B cell (primary cell): ENCODE data around the gene MED12L. TPM values are rescaled to one million over a fixed set of nuclear protein-coding genes. Genes with fewer than 3 reads are reported as not detected.
A peak's percentile ranks its signal among the peaks of the same experiment; 100 is the strongest.

Experiments used
- ATAC-seq: fragments of 200-7000 bp; cut with Tn5 transposase; one replicate; pipeline ENCODE4 v1.10.0; 2021; ENCODE audit warnings: low read depth, mild to moderate bottlenecking, moderate number of reproducible peaks, moderate library complexity
- CTCF ChIA-PET: fragments of 350-600 bp; sonication (Branson Sonifier 250); formaldehyde crosslinking; loops from one replicate; lab custom pipeline; 2021; ENCODE audit warnings: antibody characterized with exemption, inconsistent platforms; lab: Charles Lee
- POLR2A ChIA-PET: fragments of 350-600 bp; sonication (Branson Sonifier 250); formaldehyde crosslinking; loops from one replicate; lab custom pipeline; 2021; ENCODE audit warnings: antibody characterized with exemption; lab: Charles Lee
- DNase-seq: peaks from one replicate; pipeline ENCODE4 v3.0.0; 2013
- H2AFZ ChIP-seq: 2 replicates; pipeline ENCODE4 v1.6.1; 2012; ENCODE audit warnings: mild to moderate bottlenecking, low read depth, low read length; ENCODE audit not compliant: insufficient read depth, poor library complexity, severe bottlenecking
- H3K27ac ChIP-seq, 2 donors: 1 replicate in 1 of 2; 2 replicates in 1 of 2; pipeline ENCODE4 v1.5.1; 2012 to 2013; ENCODE audit warnings: low read length in 2 of 2, mild to moderate bottlenecking in 2 of 2, moderate library complexity in 1 of 2
- H3K27me3 ChIP-seq, 4 experiments: fragments of 200-600 bp in 1 of 4; sonication (generic) in 1 of 4; replicated peaks in 1 of 4; 1 replicate in 2 of 4; 2 replicates in 2 of 4; pipeline versions ENCODE4 v1.6.1 to v1.7.0; 2013 to 2016; ENCODE audit warnings: low read length in 3 of 4, mild to moderate bottlenecking in 2 of 4, mixed read lengths in 1 of 4, moderate library complexity in 1 of 4; ENCODE audit not compliant: insufficient read depth in 4 of 4, control insufficient read depth in 3 of 4; ENCODE audit errors: control extremely low read depth in 1 of 4
- H3K36me3 ChIP-seq, 2 experiments: replicated peaks in 1 of 2; 1 replicate in 1 of 2; 2 replicates in 1 of 2; pipeline versions ENCODE4 v1.6.1 to v1.7.1; 2013; ENCODE audit warnings: low read length in 1 of 2; ENCODE audit not compliant: insufficient read depth in 2 of 2, control insufficient read depth in 1 of 2; ENCODE audit errors: control extremely low read depth in 1 of 2, extremely low read depth in 1 of 2
- H3K4me1 ChIP-seq, 2 donors: fragments of 200-600 bp in 1 of 2; sonication (generic) in 1 of 2; 1 replicate in 1 of 2; 2 replicates in 1 of 2; pipeline versions ENCODE4 v1.5.1 to v1.6.1; 2013 to 2017; ENCODE audit warnings: low read length in 2 of 2; ENCODE audit not compliant: control insufficient read depth in 2 of 2, insufficient read depth in 2 of 2
- H3K4me2 ChIP-seq: replicated peaks from 2 replicates; pipeline ENCODE3; 2012; ENCODE audit warnings: mild to moderate bottlenecking, low read depth, low read length; ENCODE audit not compliant: poor library complexity, severe bottlenecking
- H3K4me3 ChIP-seq, 5 experiments: fragments of 200-600 bp in 1 of 5; sonication (generic) in 1 of 5; 1 replicate in 3 of 5; 2 replicates in 2 of 5; pipeline versions ENCODE4 v1.5.1 to v1.7.0; 2011 to 2016; ENCODE audit warnings: low read length in 4 of 5, mild to moderate bottlenecking in 4 of 5, low read depth in 2 of 5, control low read depth in 1 of 5, moderate library complexity in 1 of 5; ENCODE audit not compliant: insufficient read depth in 1 of 5; ENCODE audit errors: control extremely low read depth in 1 of 5, extremely low read depth in 1 of 5
- H3K79me2 ChIP-seq: fragments of 200-600 bp; sonication (generic); one replicate; pipeline ENCODE4 v1.6.0; 2016; ENCODE audit warnings: low read length; ENCODE audit not compliant: control insufficient read depth, insufficient read depth
- H3K9ac ChIP-seq: fragments of 200-600 bp; sonication (generic); 2 replicates; pipeline ENCODE4 v1.6.1; 2017; ENCODE audit warnings: mild to moderate bottlenecking, low read length, moderate library complexity
- H3K9me3 ChIP-seq, 3 donors: one replicate each; pipeline versions ENCODE4 v1.6.1 to v1.7.1; 2013; ENCODE audit warnings: low read length in 2 of 3; ENCODE audit not compliant: control insufficient read depth in 2 of 3, insufficient read depth in 1 of 3; ENCODE audit errors: control extremely low read depth in 1 of 3
- H4K20me1 ChIP-seq: 2 replicates; pipeline ENCODE4 v1.6.0; 2012; ENCODE audit warnings: mild to moderate bottlenecking, low read length; ENCODE audit not compliant: insufficient read depth, control insufficient read depth, poor library complexity, severe bottlenecking
- H3K27ac Mint-ChIP-seq: one replicate; pipeline ENCODE4 v1.8.0; 2021; ENCODE audit warnings: mixed read lengths
- H3K27me3 Mint-ChIP-seq: one replicate; pipeline ENCODE4 v1.8.0; 2021; ENCODE audit warnings: mixed read lengths
- H3K4me1 Mint-ChIP-seq: one replicate; pipeline ENCODE4 v1.8.0; 2021; ENCODE audit warnings: mixed read lengths
- H3K4me3 Mint-ChIP-seq: one replicate; pipeline ENCODE4 v1.8.0; 2021; ENCODE audit warnings: mixed read lengths
- H3K9me3 Mint-ChIP-seq: one replicate; pipeline ENCODE4 v1.8.0; 2022; ENCODE audit warnings: mixed read lengths; ENCODE audit not compliant: insufficient read depth
- EZH2 ChIP-seq: IDR thresholded peaks from 2 replicates; pipeline ENCODE4 v1.6.1; 2012; ENCODE audit warnings: borderline replicate concordance, low read depth, mild to moderate bottlenecking, moderate library complexity, low read length; ENCODE audit not compliant: insufficient read depth, poor library complexity, severe bottlenecking
- WGBS: methylation state at CpG from one replicate; pipeline ENCODE4 v1.1.5; 2013; ENCODE audit warnings: missing lambda C conversion rate; ENCODE audit not compliant: insufficient coverage; 5-methylcytosine and 5-hydroxymethylcytosine counted together
- intact Hi-C: fragments of 100-400 bp; cut with micrococcal nuclease; formaldehyde crosslinking; loops from one replicate; pipeline ENCODE4 v1.10.0; 2022
- polyA plus RNA-seq: library from polyadenylated mRNA; depleted of rRNA; stranded (reverse); fragments of >200 nt; gene quantifications from 2 replicates; pipeline ENCODE4 v1.2.3, GENCODE V29; 2012
- total RNA-seq, 2 donors: library from RNA; stranded (reverse); fragments of 120-200 nt in 1 of 2; gene quantifications; 1 replicate in 1 of 2; 2 replicates in 1 of 2; pipeline versions ENCODE4 v1.2.3 to v1.2.4, GENCODE V29; 2013 to 2022
- TF ChIP-seq, protein P1 (sequence below): fragments of 200-600 bp; IDR thresholded peaks from one replicate; pipeline ENCODE4 v1.8.0; 2022; ENCODE audit warnings: antibody characterized with exemption, mild to moderate bottlenecking

MED12L gene
- total and polyA plus RNA-seq, 2 donors (not counting 1 experiment from before 2014, with no cell fraction given) = 0.07 to 0.30 TPM

DNA sequence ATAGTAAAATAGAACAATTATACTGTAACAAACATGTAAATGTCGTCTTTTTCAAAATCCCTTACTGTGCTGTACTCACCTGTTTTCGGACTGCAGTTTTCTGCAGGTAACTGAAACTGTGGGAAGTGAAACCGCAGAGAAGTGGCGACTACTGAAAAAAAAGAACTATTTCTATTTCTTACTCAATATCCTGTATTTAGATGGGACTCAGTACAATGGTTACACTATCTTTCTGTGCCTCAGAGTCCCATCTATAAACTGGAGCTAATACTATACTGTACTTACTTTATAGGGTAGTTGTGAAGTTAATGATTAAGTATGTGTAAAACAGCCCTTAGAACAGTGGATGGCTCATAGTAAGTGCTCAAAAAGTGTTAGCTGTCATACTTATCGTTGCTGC is 313.4 kb downstream of the MED12L start:
- POLR2A ChIA-PET = no interaction called here
- CTCF ChIA-PET = interaction anchor here (1.3 to 2.0 kb wide), 3 partner anchors 11 to 72 kb away, joined by 3 to 5 read pairs (median 4); no protein-coding TSS in a partner anchor
- H3K4me2 ChIP-seq = no peak overlapping the region

DNA sequence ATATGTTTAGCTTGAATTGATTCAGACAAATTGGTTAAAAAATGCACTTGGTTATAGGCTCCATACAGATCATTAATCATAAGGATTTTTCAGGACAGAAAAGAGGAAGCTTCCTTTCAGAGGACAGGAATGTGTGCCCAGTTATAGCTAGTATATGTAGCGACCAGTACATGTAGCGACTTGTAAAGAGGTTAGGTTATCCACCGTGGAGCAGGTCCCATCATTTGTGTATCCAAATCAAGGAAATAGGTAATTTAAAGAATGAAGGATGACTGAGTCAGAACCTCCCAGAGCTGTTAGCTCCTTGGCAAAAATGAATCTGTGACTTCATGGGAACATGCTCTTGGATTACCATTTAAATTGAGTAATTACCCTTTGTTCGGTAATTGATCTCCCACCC is 314.9 kb downstream of the MED12L start:
- H3K27me3 Mint-ChIP-seq = no peaks in the 10 kb centered on the region
- CTCF ChIA-PET = interaction anchor here (0.8 to 2.0 kb wide), 2 partner anchors 13 to 73 kb away, joined by 3 to 4 read pairs; no protein-coding TSS in a partner anchor
- Histone ChIP-seq H3K4me3 (no peak overlapping the region), H2AFZ (no peak overlapping the region), H3K4me1 (peaks cover 0 to 8% of the 10 kb centered on the region in 2 donors), H4K20me1 (no peaks in the 10 kb centered on the region), H3K27ac (no peak overlapping the region), H3K9ac (no peak overlapping the region), H3K36me3 (no peaks in the 10 kb centered on the region), H3K4me2 (no peak overlapping the region), H3K9me3 (peaks cover 0 to 5% (median 4%) of the 10 kb centered on the region in 3 donors), H3K27me3 (no peaks in the 10 kb centered on the region), H3K79me2 (no peaks in the 10 kb centered on the region)
- H3K9me3 Mint-ChIP-seq = no peaks in the 10 kb centered on the region
- no peak overlapping the region for H3K4me3 Mint-ChIP-seq
- 96% methylated on average over 3 of the region's 4 CpGs for WGBS
- DNase-seq = no peak
- no peak for ATAC-seq
- peaks cover 15% of the 10 kb centered on the region for H3K4me1 Mint-ChIP-seq
- POLR2A ChIA-PET = no interaction called here
- intact Hi-C loops = no loop called here
- TF ChIP-seq, protein P1, sequence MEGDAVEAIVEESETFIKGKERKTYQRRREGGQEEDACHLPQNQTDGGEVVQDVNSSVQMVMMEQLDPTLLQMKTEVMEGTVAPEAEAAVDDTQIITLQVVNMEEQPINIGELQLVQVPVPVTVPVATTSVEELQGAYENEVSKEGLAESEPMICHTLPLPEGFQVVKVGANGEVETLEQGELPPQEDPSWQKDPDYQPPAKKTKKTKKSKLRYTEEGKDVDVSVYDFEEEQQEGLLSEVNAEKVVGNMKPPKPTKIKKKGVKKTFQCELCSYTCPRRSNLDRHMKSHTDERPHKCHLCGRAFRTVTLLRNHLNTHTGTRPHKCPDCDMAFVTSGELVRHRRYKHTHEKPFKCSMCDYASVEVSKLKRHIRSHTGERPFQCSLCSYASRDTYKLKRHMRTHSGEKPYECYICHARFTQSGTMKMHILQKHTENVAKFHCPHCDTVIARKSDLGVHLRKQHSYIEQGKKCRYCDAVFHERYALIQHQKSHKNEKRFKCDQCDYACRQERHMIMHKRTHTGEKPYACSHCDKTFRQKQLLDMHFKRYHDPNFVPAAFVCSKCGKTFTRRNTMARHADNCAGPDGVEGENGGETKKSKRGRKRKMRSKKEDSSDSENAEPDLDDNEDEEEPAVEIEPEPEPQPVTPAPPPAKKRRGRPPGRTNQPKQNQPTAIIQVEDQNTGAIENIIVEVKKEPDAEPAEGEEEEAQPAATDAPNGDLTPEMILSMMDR = no peak
- TF ChIP-seq EZH2 = no peak
- no peak overlapping the region for H3K27ac Mint-ChIP-seq

More for the DNA sequence above, 313.4 kb downstream of the MED12L start:
- no peaks in the 10 kb centered on the region for H3K27me3 ChIP-seq
- peak overlapping the region in 1 of 2 donors; percentile 13 for H3K27ac ChIP-seq
- DNase-seq (no peak), ATAC-seq (no peak)
- no peak overlapping the region for H2AFZ ChIP-seq
- no peaks in the 10 kb centered on the region for H3K79me2 ChIP-seq
- no CpG with 5 or more reads among the region's 5 CpGs for WGBS
- H3K36me3 ChIP-seq = no peaks in the 10 kb centered on the region
- H3K9ac ChIP-seq = no peak overlapping the region
- peaks cover 0 to 8% of the 10 kb centered on the region in 2 donors for H3K4me1 ChIP-seq
- H3K27ac Mint-ChIP-seq = no peak overlapping the region
- TF ChIP-seq EZH2 = no peak
- TF ChIP-seq, protein P1 = no peak
- H3K9me3 ChIP-seq = peaks cover 0 to 5% (median 4%) of the 10 kb centered on the region in 3 donors
- H3K4me3 Mint-ChIP-seq = no peak overlapping the region
- no peak overlapping the region for H3K4me3 ChIP-seq
- no peaks in the 10 kb centered on the region for H4K20me1 ChIP-seq
- peaks cover 23% of the 10 kb centered on the region for H3K4me1 Mint-ChIP-seq
- H3K9me3 Mint-ChIP-seq = no peaks in the 10 kb centered on the region
- intact Hi-C loops = no loop called here
- H3K27me3 Mint-ChIP-seq = no peaks in the 10 kb centered on the region
